GM18519 (cell line): ENCODE data around the gene SLCO4A1.

ENCODE experiments used
- ATAC-seq: cut with Tn5 transposase; IDR thresholded peaks from one replicate; pipeline ENCODE4 v1.9.1; 2021; ENCODE audit warnings: mild to moderate bottlenecking, moderate library complexity; ENCODE audit not compliant: unreplicated experiment, low FRiP score

Gene SLCO4A1

DNA sequence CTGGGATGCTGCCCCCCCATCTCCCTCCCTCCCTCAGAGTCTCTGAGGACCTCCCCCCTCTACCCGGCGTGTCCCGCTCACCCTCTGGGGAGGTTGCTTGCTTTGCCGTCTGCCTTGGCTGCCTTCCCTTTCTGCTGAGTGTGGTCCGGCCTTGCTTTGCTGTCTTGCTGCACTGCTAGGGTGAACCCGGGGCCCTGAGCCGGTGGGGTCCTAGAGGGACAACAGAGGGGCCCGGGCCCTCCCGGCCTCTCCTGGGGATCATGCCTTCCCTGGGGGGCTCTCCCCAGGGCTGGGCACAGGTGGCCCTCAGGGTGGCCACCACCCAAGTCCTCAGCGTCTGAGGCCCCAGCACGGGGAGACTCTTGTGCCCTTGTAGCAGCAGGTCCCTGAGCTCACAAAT lies 19.3 kb downstream of the SLCO4A1 start:
- ATAC-seq, result no peak

DNA sequence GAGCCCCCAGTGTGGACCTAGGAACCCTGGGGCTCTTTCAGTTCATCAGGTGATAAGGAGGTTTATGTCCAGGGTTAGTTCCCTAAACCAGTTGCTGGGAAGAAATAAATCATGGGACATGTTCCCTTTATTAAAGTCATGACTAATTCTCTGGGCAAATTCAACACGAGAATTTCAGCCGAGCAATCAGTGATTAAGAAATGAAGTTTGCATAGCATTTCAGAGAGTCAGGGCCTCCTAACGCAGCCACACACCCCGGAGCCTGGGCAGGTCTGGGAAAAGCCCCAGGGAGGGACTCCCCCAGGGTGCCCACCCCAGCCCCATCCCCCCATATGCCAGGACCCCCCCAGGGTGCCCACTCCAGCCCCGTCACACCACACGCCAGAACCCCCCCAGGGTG lies 20.1 kb downstream of the SLCO4A1 start:
- no peak for ATAC-seq

DNA sequence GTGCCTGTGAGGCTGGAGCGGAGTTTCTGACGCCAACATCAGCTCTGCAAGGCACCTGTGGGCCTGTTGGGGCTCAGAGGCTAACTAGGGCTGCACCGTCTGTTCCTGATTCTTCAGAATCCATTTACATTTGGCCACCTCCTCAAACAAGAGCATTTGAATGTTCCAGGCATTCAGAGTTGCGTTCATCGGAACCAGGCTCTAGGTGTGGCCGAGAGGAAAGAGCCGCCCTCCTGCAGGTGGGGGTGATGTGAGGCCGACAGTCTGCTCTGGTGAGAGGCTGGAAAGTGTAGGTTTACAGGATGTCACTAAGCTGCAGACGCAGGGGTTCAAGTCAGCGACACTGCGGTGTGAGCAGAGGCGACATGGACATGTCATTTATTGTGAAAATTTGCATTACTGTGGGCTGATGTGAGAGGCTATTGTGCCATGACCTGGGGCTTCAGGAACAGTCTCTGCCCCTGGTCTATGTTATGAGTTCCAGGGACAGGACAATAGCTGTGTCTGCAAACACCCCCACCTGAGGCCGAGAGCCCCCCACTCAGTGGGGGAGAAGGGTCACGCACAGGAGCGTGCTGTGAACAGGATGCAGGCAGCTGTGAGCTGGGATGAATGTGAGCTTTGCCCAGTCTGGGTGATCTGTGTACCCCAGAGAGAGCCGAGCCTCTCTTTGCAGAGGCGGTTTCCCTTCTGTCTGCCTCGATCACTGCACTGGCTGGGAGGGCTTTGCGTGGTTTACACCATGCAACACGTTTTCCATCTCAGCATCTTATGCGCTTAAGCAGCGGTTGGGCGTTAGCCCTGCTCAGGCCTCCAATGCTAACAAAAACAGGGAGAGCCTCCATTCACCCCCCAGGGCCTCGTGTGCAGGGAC lies 21.1 kb downstream of the SLCO4A1 start:
- ATAC-seq, result no peak

DNA sequence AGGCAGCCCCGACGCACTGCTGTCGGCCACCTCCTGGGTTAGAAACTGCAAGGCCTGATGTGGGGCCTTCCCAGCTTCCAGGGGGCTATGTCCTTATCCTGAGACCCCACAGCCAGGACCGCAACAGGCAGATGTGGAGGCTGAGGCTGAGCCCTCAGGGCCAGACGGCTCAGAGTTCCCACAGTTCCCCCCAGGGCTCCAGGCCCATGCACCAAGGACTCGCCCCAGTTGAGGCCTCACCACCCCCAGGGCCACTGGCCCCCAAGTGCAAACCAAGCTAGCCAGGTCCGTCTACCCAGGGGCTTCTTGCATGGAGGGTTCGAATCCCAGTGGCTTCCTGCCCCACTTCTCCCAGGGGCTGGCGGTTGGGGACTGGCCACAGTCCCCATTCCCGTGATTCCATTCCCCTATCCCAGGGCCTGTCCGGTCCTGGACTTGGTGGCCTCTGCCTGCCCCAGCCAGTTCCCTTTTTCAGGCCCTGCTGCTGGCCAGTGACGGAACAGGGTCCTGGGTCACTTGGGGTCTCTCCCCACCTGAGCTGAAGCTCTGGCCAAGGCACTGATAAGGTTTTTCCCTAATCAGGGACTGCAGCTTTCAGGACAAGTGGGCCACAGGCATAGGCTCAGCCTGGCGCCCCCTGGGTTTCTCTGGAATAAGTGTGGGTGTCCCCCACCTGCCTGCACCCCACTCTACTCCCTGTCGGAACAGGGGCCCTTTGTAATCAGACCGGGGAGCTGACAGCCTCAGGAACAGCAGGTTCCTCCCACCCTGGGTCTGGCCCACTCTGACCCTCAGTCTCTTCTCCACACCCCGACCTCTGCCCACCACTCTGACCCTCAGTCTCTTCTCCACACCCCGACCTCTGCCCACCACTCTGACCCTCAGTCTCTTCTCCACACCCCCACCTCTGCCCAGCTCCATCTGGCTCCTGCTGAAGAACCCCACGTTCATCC lies 22.0 kb downstream of the SLCO4A1 start:
- no peak for ATAC-seq

DNA sequence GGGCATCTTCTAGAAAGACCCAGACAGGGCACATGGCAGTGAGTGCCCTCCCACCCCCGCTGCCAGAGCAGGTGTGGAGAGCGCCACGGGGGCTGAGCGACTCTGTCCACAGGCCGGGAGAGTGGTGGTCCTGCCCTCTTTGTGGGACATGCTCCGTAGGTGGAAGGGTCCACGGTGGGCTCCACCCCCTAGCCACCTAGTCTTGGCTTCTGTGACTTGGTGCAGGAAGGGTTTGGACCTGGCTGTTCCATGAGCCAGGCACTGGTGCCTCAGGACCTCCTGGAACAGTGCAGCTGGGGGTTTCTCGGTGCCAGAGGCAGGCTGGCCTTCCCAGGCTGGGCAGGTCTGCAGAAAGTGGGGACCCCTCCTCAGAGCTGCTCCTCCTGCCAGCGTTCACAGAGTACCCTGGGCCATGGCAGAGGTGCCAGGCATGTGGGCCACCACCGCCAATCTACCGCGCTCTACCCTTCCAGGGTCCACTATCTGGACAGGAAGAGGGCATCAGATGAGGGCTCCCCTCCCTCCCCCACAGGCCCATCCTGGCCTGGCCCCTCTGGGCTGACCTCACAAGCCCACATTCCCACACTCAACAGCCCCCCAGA lies 23.0 kb downstream of the SLCO4A1 start:
- no peak for ATAC-seq

DNA sequence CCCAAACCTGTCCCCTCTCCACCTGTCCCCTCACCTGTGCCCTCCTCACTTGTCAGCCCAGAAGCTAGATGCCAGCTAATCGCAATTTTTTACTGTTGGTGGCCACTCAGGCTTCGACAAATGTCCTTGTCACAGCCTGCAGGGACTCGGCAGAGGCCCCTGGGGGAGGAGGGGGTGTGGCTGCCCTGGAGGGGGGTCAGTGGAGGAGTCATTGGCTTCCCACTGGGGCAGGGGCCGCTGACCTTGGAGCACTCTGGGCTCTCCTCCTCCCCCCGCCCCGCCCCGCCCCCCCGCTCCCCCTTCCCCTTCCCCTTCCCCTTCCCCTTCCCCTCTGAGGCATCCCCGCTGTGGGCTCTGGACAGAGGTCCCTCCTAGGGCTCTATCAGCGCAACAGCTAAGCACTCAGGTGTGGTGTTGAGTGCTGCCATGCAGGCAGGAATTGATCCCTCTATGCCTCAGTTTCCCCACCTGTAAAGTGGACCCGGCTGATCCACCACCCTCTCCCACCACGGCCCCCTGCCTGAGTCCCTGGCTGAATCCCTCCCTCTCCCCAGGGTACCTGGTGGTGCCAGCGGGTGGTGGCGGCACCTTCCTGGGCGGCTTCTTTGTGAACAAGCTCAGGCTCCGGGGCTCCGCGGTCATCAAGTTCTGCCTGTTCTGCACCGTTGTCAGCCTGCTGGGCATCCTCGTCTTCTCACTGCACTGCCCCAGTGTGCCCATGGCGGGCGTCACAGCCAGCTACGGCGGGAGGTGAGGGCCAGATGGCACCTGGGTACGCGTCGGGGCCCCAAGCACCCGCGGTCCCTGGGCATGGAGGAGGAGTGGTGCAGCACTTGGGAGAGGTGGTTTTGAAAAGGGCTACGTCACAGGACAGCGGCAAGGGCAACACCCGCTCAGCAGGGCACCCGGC lies 23.8 kb downstream of the SLCO4A1 start:
- no peak for ATAC-seq

DNA sequence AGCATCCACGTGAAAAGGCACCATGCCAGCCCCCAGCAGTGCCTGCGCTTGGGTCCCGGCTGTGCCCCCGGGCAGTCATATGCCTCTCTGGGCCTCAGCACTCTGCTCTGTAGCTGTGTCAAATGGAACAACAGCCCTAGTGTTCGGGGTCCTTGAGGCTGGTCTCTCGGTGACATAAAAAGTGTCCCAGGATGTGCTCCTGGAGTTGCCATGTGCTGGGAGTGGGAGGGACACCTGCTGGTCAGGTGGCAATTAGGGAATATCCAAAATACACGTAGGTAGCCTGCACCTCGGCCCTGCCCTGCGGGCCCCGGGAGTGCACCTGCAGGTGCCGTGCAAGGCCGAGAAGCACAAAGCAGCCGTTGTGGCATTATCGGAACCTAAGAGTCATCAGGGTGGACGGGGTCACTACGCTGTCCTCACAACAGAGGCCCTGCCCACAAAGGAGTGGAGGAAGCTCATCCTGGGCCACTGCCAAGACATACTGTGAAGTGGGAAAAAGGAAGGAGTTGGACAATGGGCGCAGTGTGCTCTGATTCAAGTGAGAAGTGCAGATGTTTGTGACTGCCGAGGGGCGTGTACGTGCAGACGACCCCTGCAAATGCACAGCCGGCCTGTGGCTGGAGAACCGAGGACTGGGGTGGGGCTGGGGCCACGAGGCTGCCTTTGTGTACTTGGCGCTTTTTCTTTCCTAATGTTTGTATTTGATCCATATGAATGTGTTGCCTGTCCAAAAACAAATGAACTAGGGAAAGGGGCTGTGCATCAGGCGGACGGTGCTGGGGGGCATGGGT lies 24.6 kb downstream of the SLCO4A1 start:
- ATAC-seq, result no peak

DNA sequence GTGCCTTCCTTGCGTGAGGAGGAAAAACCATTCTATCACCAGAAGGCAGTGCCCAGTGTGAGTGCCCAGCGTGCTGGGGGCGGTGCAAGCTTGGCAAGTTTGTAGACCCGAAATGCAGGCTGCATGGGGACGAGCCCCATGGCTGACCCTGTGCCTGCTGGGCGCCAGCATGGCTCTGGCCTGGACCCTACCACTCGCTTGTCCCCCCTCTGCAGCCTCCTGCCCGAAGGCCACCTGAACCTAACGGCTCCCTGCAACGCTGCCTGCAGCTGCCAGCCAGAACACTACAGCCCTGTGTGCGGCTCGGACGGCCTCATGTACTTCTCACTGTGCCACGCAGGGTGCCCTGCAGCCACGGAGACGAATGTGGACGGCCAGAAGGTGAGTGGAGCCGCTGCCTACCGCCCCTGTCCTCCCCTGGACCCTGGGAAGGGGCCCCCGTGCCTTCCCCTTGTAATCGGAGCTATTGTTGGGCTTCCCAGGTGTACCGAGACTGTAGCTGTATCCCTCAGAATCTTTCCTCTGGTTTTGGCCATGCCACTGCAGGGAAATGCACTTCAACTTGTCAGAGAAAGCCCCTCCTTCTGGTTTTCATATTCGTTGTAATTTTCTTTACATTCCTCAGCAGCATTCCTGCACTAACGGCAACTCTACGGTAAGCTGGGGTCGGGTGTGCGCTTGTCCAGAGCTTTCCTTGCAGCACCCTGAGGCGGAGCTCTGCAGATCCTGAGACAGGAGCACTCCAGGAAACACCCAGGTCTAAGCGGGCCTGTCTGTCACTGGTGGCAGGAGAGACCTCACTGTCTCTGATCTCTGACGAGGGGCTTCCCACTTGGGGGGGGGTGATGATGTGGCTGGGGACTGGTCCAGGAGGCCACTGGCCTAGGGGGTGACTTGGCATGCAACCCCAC lies 25.5 kb downstream of the SLCO4A1 start:
- ATAC-seq, result no peak

DNA sequence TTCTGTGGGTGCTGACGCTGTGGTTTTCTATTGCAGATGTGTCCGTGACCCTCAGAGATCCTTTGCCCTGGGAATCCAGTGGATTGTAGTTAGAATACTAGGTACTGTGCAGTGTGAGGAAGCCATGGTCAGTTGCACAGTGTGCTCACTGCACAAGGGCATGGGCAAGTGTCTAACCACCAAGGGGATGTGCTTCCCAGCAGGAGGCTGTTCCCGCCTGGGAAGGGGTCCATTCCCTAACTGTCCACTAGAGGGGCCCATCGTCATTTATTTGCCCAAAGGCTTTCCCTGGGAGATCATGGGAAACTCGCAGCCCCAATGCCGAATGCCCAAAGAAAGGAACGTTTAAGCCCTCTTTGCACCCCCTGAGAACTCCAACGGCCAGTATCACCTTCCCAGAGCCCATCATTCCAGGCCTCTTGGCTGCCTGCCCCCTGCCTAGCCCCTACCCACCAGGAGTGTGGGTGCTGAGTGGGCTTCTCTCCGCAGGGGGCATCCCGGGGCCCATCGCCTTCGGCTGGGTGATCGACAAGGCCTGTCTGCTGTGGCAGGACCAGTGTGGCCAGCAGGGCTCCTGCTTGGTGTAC lies 26.2 kb downstream of the SLCO4A1 start:
- ATAC-seq, result no peak

DNA sequence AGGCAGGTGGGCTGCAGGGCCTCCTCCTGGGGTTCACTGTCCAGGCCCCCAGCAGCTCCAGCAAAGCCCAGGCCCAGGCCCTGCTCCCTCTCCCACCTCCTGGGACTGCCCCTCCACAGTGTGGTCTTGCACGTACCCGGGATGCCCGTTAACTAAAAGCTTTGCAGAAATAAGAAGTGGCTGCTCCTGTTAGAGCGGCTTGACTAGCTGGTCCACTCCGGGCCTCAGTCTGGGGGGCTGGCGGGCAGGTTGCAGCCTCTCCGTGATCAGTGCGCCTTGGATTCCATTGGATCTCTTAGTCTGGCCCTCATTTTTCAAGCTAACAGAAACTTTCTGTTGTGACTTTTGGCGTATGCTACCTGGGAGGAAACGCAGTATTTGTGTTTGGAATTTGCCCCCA lies 26.9 kb downstream of the SLCO4A1 start:
- ATAC-seq, result no peak

DNA sequence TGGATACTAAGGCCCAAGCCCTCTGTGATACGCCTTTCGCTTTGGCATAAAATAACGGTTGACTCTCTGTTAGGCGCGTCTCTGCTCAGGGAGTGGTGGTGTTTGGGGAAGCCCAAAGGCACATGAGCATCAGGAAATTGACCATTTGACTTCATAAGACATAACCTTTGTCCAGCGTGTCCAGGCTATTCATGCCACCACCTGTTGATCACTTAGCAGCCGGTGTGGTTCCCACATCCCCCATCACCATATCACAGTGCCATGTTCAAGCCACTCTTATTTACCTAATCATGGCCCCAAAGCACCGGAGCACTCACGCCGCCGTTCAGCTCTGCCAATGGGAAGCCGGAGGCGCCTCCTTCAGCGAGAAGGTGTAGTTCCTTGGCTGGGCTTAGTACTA lies 27.9 kb downstream of the SLCO4A1 start:
- no peak for ATAC-seq

DNA sequence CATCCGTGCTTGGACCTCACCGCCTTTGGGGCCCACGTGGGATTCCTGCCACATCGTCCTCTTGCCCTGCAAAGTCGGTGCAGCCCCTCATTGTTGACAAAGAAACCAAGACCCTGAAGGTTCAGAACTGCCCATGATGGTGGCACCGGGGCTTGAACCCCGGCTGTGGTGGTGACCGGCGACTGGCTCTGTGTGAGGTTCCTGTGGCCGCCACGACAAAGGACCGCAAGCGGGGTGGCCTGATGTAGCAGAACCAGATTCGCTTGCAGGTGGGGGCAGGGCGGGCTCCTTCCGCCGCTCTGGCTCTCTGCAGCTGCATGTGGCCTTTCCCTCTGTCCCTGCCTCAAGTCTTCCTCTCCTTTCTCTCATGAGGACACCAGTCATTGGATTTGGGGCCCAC lies 28.7 kb downstream of the SLCO4A1 start:
- ATAC-seq, result no peak

DNA sequence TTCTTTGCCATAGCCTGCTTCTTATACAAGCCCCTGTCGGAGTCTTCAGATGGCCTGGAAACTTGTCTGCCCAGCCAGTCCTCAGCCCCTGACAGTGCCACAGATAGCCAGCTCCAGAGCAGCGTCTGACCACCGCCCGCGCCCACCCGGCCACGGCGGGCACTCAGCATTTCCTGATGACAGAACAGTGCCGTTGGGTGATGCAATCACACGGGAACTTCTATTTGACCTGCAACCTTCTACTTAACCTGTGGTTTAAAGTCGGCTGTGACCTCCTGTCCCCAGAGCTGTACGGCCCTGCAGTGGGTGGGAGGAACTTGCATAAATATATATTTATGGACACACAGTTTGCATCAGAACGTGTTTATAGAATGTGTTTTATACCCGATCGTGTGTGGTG lies 29.5 kb downstream of the SLCO4A1 start:
- no peak for ATAC-seq

DNA sequence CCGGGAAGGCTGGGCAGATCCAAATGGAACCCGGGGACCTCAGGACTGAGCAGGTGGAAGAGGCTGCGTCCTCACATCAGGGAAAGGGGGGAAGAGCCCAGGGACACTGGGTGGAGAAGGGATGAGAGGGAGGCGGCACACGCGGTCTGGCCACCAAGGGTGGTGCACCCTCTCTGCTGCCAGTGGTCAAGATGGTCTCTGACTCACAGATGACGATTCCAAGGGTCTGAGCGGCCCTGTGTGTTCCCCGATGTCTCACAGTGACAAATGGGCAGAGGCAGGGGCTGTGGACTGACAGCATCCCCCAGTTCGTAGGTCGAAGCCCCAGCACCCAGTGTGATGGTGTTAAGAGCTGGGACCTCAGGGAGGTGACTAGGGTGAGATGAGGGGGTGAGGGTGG lies 32.1 kb downstream of the SLCO4A1 start:
- ATAC-seq, result no peak

DNA sequence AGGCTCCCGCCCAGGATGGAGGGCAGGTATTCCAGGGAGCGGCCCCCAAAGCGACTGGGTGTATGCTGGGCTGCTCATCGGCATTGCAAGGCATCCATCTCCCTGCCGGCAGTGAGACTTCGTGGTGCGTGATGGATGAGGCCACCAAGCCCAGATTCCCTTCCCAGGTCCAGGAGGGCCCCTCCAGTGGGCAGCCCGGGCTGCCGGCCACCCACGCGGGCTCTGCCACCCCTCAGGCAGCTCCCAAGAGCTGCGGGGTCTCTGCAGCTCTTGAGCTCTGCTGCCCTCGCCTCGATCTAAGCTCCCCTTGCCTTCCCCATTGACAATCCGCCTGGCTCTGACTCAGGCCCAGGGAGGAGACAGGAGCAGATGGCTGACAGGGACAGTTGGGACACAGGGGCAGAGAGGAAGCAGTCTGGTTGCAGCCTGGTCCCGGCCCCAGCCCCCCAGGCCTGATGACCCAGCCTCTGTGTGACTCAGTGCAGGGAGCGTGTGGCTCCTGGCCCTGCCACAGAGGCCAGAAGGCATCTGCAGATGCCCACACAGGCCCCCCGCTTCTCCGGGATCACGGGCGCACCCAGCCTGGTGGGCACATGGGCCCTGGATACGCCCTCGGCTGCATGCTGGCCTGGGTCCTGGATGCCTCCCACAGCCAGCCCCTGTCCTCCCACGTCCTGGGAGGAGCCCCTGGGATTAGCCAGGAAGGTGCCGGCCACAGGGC lies 33.0 kb downstream of the SLCO4A1 start:
- ATAC-seq, result no peak

DNA sequence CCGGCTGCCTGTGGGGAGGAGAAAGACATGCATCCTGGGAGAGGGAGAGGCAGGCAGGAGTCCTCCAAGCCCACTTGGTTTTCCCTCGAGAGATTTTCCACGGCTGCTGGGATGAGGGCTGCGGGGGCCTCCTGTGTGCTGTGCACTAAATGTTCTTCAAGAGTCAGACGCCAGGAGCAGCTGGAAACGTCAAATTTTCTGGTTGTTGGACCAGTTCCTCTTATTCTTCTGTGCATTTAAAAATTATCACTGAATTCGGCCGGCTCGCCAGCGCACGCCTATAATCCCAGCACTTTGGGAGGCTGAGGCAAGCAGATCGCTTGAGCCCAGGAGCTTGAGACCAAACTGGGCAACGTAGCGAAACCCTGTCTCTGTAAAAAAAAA lies 33.6 kb downstream of the SLCO4A1 start:
- no peak for ATAC-seq

DNA sequence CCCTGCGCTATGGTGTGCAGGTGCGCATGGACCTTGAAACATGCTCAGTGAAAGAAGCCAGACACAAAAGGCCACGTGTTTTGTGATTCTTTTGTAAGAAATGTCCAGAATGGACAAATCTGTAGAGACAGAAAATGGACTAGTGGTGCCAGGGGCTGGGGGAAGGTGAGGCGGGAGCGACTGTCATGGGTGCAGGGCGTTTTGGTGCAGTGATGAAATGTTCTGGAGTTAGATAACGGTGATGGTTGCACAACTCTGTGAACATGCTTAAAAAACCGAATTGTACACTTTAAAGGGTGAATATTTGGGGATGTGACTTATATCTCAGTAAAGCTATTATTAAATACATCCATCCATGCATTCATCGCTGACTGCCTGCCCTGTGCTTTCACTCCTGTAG lies 34.7 kb downstream of the SLCO4A1 start:
- ATAC-seq, result no peak
